HEK293 (cell line): Measurements from ENCODE around the gene L3MBTL1.

ENCODE experiments used
- CTCF ChIA-PET: fragments of 350-600 bp; formaldehyde crosslinking; extraction: SDS; loops from one replicate; lab custom pipeline; 2021; ENCODE audit warnings: antibody characterized with exemption; lab: Yijun Ruan, JAX
- POLR2A ChIA-PET: fragments of 300-600 bp; formaldehyde crosslinking; extraction: SDS; loops from one replicate; lab custom pipeline; 2020; ENCODE audit warnings: antibody characterized with exemption, inconsistent platforms; lab: Yijun Ruan, JAX
- H3K27ac ChIP-seq: fragments of 200-500 bp; sonication (Bioruptor generic); 2 replicates; pipeline ENCODE4 v1.5.1; 2014; ENCODE audit warnings: low read depth, low read length, control low read depth, inconsistent platforms; ENCODE audit errors: extremely low read depth
- H3K36me3 ChIP-seq, 2 experiments: fragments of 200-500 bp in 1 of 2; sonication (Bioruptor generic) in 1 of 2; 1 replicate in 1 of 2; 2 replicates in 1 of 2; pipeline ENCODE4 v1.5.1; 2014 to 2017; ENCODE audit warnings: inconsistent platforms in 2 of 2, low read length in 2 of 2; ENCODE audit not compliant: control insufficient read depth in 2 of 2, insufficient read depth in 1 of 2
- H3K4me1 ChIP-seq: fragments of 200-500 bp; sonication (Bioruptor generic); 2 replicates; pipeline ENCODE4 v1.5.1; 2014; ENCODE audit warnings: mild to moderate bottlenecking, low read length, inconsistent platforms; ENCODE audit not compliant: control insufficient read depth, insufficient read depth
- H3K4me3 ChIP-seq: 2 replicates; pipeline ENCODE4 v1.5.1; 2011; ENCODE audit warnings: low read depth, mild to moderate bottlenecking, control low read depth, low read length, moderate library complexity
- H3K9me3 ChIP-seq: fragments of 200-500 bp; sonication (Bioruptor generic); 2 replicates; pipeline ENCODE4 v1.5.1; 2014; ENCODE audit warnings: low read depth, low read length, inconsistent platforms; ENCODE audit not compliant: control insufficient read depth, insufficient read depth
- EGR2 ChIP-seq: fragments of 450-650 bp; formaldehyde crosslinking; IDR thresholded peaks from 2 replicates; pipeline ENCODE4 v1.5.1; 2016; ENCODE audit warnings: low read depth, missing biosample characterization, missing genetic modification characterization
- KLF17 ChIP-seq: fragments of 450-650 bp; formaldehyde crosslinking; IDR thresholded peaks from 2 replicates; pipeline ENCODE4 v1.5.1; 2016; ENCODE audit warnings: missing biosample characterization, missing genetic modification characterization
- PRDM6 ChIP-seq: fragments of 450-650 bp; formaldehyde crosslinking; IDR thresholded peaks from 2 replicates; pipeline ENCODE4 v1.5.1; 2017; ENCODE audit warnings: missing biosample characterization, missing genetic modification characterization
- SALL2 ChIP-seq: fragments of 450-650 bp; formaldehyde crosslinking; IDR thresholded peaks from 2 replicates; pipeline ENCODE4 v1.5.0; 2017; ENCODE audit warnings: missing biosample characterization, mild to moderate bottlenecking, missing genetic modification characterization, borderline replicate concordance
- TRIM28 ChIP-seq: IDR thresholded peaks from 2 replicates; pipeline ENCODE4 v1.6.1; 2011; ENCODE audit warnings: low read length, control low read depth, borderline replicate concordance
- TSHZ1 ChIP-seq: fragments of 450-650 bp; formaldehyde crosslinking; IDR thresholded peaks from 2 replicates; pipeline ENCODE4 v1.5.1; 2016; ENCODE audit warnings: missing biosample characterization, missing genetic modification characterization, borderline replicate concordance
- ZBTB8A ChIP-seq: fragments of 450-650 bp; formaldehyde crosslinking; IDR thresholded peaks from 2 replicates; pipeline ENCODE4 v1.5.1; 2016; ENCODE audit warnings: missing biosample characterization, missing genetic modification characterization
- ZEB2 ChIP-seq: fragments of 450-650 bp; formaldehyde crosslinking; IDR thresholded peaks from 2 replicates; pipeline ENCODE4 v1.5.1; 2016; ENCODE audit warnings: missing biosample characterization, missing genetic modification characterization
- ZNF140 ChIP-seq: fragments of 450-650 bp; formaldehyde crosslinking; IDR thresholded peaks from 2 replicates; pipeline ENCODE4 v1.5.1; 2016; ENCODE audit warnings: missing biosample characterization, missing genetic modification characterization
- ZNF18 ChIP-seq: fragments of 450-650 bp; formaldehyde crosslinking; IDR thresholded peaks from 2 replicates; pipeline ENCODE4 v1.5.1; 2016; ENCODE audit warnings: missing biosample characterization, missing genetic modification characterization
- ZNF248 ChIP-seq: fragments of 450-650 bp; formaldehyde crosslinking; IDR thresholded peaks from 2 replicates; pipeline ENCODE4 v1.5.1; 2017; ENCODE audit warnings: missing biosample characterization, missing genetic modification characterization
- ZNF341 ChIP-seq: fragments of 450-650 bp; formaldehyde crosslinking; IDR thresholded peaks from 2 replicates; pipeline ENCODE4; 2016; ENCODE audit warnings: low read depth, missing biosample characterization, missing genetic modification characterization
- ZNF391 ChIP-seq: fragments of 450-650 bp; formaldehyde crosslinking; IDR thresholded peaks from 2 replicates; pipeline ENCODE4 v1.5.1; 2016; ENCODE audit warnings: low read depth, missing biosample characterization, missing genetic modification characterization, borderline replicate concordance
- ZNF510 ChIP-seq: fragments of 450-650 bp; formaldehyde crosslinking; IDR thresholded peaks from 2 replicates; pipeline ENCODE4 v1.5.1; 2018; ENCODE audit warnings: mild to moderate bottlenecking, missing genetic modification characterization, missing biosample characterization; ENCODE audit not compliant: insufficient replicate concordance
- ZNF600 ChIP-seq: fragments of 450-650 bp; formaldehyde crosslinking; IDR thresholded peaks from 2 replicates; pipeline ENCODE4 v1.5.1; 2016; ENCODE audit warnings: missing biosample characterization, missing genetic modification characterization
- ZNF677 ChIP-seq: fragments of 450-650 bp; IDR thresholded peaks from 2 replicates; pipeline ENCODE4 v1.5.0; 2018; ENCODE audit warnings: missing biosample characterization, mild to moderate bottlenecking, missing genetic modification characterization, moderate library complexity
- ZNF707 ChIP-seq: fragments of 450-650 bp; formaldehyde crosslinking; IDR thresholded peaks from 2 replicates; pipeline ENCODE4 v1.5.1; 2016; ENCODE audit warnings: missing biosample characterization, missing genetic modification characterization
- ZSCAN4 ChIP-seq: fragments of 450-650 bp; formaldehyde crosslinking; IDR thresholded peaks from 2 replicates; pipeline ENCODE4 v1.5.1; 2017; ENCODE audit warnings: missing biosample characterization, missing genetic modification characterization

Gene L3MBTL1

GRCh38 chr20:43473381-43473704, 34.2 kb upstream of the L3MBTL1 start:
- TF ChIP-seq ZNF677 (no peak), EGR2 (tag by site-specific recombination) (no peak), TRIM28 (no peak), ZNF341 (tag by site-specific recombination) (no peak), ZNF510 (tag by site-specific recombination) (no peak), ZNF707 (tag by site-specific recombination) (no peak), ZNF248 (tag by site-specific recombination) (no peak), SALL2 (tag by site-specific recombination) (no peak), KLF17 (tag by site-specific recombination) (no peak), ZNF140 (tag by site-specific recombination) (no peak), ZNF600 (tag by site-specific recombination) (no peak), ZSCAN4 (tag by site-specific recombination) (no peak), ZNF391 (tag by site-specific recombination) (no peak), ZBTB8A (tag by site-specific recombination) (no peak), PRDM6 (no peak), ZEB2 (tag by site-specific recombination) (no peak), ZNF18 (tag by site-specific recombination) (no peak), TSHZ1 (tag by site-specific recombination) (no peak)
- Histone ChIP-seq H3K4me3 (no peak overlapping the region), H3K36me3 (no peaks in the 10 kb centered on the region; a peak in 1 of 3 replicates), H3K9me3 (no peaks in the 10 kb centered on the region), H3K4me1 (no peaks in the 10 kb centered on the region), H3K27ac (no peak overlapping the region)
- ChIA-PET CTCF (no interaction called here), POLR2A (no interaction called here)
